HG02623 (cell line): ENCODE measurements around the gene MPST.
A peak's percentile ranks its signal among the peaks of the same experiment; 100 is the strongest.
"Not testable (repeated sequence)": the region's sequence is repeated elsewhere in the genome, so short reads cannot be mapped to it uniquely, and the experiment has no call there.

Source experiments
- ATAC-seq: cut with Tn5 transposase; IDR thresholded peaks from one replicate; pipeline ENCODE4 v1.9.1; 2021; ENCODE audit warnings: moderate library complexity; ENCODE audit not compliant: unreplicated experiment

Gene MPST

DNA sequence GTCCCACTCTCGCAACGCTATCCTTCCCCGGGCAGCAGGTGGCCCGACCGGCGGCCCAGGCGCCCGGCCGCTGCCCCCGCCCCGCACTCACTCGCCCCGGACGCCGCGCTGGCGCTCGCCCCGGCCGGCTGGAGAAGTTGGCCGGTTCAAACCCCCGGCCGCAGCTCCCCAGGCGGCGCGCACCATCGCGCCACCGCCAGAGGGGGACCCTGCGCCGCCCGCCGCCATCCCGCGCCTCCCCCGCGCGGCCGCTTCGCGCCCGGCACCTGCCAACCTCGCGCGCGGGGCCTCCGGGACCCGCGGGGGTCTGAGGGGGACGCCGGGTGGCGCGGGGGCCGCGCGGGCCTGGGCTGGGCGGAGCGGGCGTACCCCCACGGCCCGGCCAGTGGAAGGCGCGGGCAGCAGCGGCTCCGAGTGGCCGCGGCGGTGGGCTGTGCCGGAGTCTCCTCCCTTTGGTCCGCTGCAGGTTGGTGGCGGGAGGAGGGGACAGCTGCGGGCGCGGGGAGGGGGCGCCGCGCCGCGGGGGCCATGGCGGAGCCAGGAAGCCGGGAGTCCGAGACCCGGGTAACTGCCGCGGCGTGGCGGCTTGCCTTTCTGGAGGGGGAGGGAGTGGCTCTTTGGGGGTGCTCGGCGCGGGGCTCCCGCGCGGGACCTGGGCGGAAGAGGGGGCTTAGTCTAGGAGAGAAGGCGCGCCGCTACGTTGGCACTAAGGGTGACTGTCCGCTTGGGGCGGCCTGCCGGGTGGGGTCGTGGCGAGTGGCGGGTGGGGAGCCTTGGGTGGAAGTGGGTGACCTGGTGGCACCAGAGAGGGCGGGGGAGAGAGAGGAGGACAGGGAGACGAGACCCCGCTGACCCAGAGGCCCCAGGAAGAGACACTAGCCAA is at the start of gene MPST, which contains the start of gene TST:
Gene MPST (plus strand): TSS at position 434 of the 883 bp plus-strand sequence. CDS start 95 bp downstream, at position 529.
Gene TST (minus strand): TSS at position 139 of the 883 bp plus-strand sequence. CDS start 715 bp downstream, outside the sequence.
- ATAC-seq = peak; percentile 52

DNA sequence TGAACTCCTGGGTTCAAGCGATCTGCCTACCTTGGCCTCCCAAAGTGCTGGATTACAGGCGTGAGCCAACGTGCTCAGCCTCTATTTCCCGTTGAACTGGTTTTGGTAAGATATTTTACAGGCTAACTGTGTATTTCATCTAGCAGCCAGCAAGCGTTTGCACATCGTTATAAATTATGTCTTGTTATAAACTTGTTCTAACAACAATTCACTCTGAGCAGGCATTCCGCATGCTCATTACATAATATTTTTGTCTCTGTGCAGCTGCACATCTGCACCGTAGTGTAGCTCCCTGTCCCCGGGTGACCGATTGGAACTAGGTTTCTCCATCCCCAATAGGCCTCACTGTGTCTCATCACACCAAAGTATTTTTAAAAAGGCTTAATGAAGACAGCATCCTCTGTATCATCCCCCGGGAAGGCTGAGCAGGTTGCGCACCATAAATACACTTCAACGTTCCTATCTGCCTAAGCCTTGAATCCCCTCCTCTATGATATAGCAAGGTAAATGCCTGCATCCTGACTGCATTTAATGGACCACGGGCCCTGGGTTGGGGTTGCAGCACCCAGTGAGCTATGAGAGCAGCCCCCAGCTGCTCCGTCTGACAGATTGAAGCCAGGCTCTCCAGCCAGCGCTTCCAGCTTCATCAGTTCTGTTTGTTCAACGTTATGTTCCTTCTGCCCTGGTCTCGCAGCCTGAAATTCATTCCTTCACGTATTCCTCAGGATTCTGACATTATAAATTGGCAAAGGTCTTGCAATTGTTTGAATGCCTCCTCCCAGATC is 48.0 kb upstream of the MPST start:
- ATAC-seq = no peak

DNA sequence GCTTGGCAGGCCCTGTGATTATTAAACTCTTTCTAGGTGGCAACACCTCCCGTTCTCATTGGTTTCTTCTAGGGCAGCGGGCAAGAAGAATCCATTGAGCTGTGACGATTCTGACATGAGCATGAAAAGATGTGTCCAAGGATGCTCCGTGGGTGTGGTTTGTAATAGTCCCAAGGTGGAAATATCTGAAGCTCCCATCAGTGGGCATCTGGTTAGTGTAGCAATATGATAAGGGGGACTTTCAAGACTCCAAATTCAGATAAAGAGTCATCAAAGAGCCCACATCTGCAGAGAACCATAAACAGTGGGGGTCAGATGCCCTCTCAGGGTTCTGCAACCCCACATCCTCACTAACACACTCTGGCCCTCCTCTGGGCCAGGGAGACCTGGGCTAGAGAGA is 42.9 kb upstream of the MPST start:
- no peak for ATAC-seq

DNA sequence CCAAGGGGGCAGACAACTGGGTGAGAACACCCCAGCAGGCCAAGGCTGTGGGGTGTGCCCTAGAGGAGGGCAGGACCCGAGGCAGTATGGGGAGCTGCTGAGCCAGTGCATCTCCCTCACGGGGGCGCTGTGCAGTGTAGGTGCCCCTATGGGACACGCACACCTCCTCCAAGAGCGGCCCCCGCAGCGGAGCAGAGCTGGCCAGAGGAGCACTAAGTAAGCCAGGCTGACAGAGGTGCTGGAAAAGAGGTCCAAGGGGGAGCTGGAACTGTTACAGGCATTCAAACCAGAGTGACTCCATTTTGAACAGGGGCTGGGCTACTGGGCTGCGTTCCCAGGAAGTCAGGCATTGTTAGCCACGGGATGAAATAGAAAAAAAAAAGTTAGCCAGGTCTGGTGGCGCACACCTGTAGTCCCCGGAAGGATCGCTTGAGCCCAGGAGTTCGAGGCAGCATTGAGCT is 42.1 kb upstream of the MPST start:
- ATAC-seq = peak; percentile 53

DNA sequence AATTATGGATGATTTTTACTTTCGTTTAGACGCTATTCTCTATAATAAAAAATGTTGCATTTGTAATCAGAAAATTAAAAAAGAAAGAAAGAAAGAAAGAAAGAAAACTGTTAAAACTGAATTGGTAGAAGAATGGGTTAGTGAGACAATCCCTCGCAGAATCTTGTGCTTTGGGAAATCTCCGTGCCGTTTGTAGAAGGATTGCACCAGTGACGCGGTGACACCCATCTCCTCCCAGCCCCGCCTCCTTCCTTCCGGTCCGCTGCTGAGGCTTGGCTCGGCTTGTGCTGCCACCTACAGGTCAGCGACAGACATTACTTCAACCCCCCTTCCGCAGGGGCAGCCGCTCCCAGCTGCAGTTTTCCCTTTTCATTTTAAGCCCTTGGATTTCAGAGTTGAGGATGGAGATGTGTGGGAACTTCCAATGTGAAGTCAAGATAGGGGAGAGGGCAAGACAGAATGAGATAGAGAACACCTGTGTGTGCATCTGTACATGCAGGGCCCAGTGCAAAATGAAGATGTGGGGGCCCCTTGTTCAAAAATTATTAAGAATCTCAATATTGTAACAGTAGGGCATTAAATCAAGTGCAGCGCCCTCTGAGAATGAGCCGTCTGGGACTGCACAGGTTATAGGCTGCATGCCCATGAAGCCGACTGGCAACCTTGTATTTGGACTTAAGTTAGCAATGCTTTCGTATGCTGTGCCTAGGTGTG is 41.4 kb upstream of the MPST start:
- ATAC-seq = no peak

DNA sequence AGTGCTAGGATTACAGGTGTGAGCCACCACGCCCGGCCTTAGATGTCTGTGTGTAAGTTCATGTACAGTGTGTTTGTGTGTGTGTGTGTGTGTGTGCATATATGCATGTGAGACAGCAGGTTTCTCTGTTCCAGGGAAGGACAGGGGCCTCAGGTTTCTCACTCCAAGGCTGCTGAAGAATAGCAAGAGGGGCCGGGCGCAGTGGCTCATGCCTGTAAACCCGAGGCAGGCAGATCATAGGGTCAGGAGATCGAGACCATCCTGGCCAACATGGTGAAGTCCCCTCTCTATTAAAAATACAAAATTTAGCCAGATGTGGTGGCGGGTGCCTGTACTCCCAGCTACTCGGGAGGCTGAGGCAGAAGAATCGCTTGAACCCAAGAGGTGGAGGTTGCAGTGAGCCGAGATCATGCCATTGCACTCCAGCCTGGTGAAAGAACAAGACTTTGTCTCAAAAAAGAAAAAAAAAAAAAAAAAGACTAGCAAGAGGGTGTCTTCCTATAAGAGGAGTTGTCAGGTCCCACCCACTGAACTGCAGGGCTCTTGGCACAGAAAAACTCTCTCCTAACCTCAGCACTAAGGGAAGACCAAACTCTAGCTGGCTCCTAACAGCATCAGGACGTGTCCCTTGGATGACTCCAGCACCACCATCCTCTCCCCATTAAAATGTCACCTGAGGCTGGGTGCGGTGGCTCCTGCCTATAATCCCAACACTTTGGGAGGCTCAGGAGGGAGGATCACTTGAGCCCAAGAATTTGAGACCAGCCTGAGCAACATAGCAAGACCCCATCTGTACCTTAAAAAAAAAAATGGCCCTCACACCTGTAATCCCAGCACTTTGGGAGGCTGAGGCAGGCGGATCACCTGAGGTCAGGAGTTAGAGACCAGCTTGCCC is 40.3 kb upstream of the MPST start:
- no peak for ATAC-seq

DNA sequence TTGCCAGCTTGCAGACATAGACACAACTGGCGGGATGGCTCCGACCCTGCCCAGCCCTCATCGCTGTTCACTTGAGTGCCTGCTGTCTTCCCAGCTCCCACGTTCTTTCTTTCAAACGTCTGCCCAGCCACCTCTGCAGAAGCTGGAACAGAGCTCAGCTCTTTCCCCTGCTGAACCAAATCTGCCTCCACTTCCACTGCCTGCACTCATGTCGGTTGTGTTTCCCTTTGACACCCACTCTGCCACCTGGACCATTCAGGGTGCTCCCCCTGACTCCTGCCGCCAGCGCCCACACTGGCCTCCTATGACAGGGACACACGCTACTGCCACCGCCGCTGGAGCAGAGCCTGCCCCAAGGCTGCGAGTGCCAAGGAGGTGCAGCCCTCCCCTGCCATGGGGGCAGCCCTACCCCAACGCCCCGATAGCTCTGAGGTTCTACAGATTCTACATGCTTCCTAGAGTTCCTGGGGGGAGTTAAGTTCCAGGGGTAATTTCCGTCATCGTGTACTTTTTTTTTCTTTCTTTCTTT is 38.2 kb upstream of the MPST start:
- no peak for ATAC-seq

DNA sequence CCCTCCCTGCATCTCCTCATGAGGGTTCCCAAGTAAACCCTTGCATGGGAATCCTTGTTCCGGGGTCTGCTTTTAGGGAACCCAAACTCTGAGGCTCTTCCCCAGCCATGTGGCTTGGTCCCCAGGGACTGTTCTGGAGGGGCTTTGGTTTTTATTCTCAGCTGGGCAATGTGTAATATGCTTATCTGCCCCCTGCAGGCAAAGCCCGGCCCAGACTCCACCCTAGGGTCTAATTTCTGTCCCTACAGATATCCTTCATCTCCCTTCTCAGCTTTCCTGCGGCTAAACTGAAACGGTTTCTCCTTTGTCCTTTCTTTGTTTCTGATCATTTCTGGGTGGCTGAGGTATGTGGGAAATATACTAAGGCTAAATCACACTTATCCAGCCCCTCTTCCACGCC is 37.4 kb upstream of the MPST start:
- ATAC-seq = no peak

DNA sequence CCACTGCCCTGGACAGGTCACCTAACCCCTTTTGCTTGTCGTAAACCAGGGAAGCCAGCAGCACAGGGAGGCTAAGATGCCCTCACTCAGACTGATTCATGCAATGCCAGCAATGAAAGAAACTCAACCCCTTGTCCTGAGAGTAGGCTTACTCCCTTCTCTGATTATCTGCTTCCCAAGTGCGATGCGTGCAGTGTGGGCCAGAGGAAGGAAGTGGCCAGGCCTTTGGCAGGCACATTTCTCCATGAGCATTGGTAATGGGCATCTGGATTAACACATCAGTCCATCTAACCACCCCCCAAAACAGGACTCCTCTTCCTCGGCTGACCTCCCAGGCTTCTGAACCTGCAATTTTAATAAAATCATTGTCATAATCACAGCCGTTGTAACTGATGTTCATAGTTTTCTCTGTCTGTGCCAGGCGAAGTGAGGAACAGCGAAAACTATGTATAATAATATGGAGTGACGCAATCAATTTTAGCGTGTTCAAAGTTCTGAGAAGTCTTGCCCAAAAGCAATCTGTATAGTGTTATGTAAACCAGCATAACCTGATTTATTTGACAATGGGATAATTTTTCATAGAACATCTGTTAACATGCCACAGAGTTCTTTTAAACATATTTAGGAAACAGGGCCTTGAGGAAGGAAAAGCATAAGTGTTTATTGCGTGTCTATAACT is 34.2 kb upstream of the MPST start:
- ATAC-seq = no peak

DNA sequence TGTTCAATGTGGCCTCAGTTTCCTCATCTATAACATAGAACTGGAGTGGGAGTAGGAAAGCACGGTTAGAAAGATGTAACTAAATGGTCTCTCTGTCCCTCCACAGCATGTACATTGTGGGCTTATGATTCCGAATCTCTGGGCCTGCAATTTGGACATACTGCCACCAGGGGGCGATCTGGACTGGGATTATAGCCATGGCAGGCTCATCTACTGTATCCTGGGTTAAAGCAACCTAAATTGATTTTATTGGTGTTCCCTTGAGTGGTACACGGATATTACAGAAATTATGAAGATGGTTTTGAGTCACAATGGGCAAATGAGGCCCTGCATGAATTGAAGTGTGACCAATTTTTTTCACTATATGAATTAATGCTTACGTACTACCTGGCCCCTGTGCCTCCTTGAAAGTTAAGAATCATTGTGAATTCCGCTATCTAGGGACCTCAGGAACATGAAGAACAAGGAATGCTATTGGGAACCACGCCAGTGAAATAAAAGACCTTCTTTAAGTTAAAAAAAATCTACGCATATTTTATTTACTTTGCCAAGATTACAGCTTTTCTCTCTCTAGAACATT is 33.2 kb upstream of the MPST start:
- ATAC-seq = no peak

DNA sequence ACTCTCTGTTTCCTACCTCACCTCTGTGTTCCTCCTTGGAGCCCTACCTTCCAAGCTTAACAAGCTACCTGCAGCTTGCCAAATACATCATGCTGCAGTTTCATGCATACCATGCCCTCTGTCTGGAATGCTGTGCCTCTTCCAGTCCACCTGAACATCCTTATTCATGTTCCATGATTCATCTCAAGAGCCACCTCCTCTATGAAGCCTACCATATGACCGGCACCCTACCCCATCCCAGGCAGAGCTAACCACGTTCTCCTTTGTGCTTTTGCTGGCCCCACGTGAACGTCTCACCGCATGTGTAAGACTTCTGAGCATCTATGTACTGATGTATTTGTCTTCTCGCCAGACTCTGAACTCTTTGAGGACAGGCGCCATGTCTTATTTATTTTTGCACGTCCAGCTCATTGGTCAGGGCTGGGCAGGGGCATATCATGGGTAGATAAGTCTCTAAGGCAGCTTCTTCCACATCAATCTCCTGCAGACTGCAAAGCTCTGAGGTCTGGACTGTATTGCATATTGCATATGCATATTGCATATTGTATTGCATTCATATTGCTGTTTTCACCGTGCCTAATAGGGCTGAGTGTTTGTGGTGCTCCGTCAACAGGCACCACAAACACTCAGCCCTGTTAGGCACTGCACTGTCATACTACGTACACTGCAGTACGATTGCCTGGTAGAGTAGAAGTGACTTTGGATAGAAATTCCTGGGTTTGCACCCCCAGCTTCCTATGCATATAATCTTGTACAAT is 31.3 kb upstream of the MPST start:
- no peak for ATAC-seq

DNA sequence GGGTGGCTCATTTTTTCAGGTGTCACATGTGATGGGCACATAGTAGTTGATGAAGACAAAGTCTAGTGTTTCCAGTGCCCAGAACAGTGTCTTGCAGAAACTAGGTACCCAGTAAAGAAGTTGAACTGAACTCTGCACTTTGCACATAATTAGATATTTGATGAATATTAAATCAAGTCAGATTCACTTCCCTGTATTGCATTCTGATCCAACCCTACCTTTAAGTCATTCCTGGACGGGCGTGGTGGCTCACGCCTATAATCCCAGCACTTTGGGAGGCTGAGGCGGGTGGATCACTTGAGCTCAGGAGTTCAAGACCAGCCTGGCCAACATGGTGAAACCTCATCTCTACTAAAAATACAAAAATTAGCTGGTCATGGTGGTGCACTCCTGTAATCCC is 30.5 kb upstream of the MPST start:
- ATAC-seq = not testable (repeated sequence)

DNA sequence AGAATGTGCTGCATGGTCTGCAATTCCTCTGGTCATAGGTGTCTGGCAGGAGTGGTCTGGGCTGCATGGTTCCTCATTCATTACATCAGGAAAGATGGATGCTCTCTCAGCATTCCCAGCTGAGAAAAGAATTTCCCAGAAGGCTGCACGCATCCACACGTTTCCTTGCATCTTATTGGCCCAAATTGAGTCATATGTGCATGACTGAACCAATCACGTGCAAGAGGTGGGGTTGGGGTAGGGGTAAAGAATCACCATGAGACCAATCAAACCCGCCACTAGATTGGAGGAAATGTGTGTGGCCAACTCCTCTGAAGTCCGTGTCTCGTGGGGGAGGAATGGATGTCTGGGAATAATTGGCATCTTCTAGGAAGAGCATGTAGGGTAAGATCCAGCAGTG is 29.1 kb upstream of the MPST start:
- ATAC-seq = no peak

DNA sequence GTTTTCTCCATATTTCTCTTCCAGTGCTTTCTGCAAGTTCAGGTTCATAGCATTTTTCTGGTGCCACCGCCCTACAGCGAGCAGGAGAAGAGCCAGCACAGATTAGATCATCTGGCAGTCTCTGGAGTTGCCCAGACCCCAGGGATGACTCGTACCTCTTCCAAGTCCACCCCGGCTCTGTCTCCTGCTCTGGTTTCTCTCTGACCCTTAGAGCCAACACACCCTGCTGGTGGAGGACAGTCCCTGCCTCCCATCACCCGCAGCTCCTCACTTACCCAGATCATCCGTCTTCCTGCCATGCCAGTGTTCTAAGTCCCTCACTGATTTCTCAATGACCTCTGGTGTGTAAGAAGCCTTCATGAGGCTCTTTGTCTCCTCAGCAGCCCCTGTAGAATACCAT is 28.3 kb upstream of the MPST start:
- no peak for ATAC-seq

DNA sequence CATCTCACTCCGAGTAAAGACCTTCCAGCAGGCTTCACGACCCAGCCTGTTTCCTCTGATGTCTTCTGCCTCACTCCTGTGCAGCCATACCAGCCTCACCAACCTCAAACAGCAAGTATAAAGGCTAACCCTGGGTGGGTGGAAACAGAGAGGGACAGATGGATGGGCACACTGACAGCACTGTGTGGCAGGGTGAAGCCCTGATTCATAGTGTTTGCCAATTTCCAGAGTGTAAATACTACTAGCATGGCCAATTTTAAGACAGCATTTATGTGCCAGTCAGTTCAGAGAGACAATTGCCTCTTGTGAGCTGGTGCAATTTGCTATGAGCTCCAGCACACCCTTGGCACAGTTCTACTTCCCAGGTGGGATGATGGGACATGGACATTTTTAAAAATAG is 21.8 kb upstream of the MPST start:
- ATAC-seq = no peak

DNA sequence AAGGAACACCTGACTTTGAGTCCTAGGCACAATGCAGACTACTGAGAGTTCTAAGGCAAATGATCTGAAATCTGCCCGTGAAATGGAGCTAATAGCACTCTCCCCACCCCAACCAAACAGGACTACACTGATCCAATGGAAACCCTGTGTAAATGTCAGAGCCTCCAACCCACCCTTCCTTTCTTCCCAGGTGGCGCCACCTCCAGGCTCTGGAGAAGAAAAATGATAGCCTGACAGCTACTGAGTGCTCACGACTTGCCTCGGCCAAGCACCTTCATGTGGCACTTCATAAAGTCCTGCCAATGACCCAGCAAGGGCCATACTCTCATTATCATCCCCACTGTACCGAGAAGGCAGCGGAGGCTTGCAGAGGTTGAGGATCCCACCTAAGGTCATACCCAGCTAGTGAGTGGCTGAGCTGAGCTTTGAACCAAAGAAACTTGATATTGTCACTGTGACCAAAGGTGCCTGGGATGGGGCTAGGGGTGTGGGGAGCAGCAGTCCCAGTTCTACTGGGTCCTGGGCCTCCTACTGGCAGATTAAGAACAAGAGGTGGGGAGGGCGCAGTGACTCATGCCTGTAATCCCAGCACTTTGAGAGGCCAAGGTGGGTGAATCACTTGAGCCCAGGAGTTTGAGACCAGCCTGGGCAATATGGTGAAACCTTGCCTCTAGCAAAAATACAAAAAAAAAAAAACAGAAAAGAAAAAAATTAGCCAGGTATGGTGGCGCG is 20.8 kb upstream of the MPST start:
- ATAC-seq = no peak

DNA sequence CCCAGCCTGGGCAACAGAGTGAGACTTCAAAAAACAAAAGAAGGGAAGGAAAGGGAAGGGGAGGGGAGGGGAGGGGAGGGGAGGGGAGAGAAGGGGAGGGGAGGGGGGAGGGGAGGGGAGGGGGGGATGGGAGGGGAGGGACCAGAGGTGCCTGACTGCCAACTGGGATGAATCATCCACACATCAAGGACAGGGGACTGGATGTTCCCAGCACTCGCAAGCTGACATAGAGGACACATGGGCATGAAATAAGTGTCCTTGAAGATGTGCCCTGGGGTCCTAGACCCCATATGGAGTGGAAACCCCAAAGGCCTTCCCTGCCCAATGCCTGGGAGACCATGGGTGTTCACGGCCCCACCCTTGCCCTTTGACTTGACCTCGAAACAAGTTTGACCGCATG is 20.1 kb upstream of the MPST start:
- no peak for ATAC-seq
